Lower leg skin (tissue), 3 donors: ENCODE data around the gene CXCL16.

Source experiments
- POLR2A ChIP-seq, 2 donors: fragments of 450-650 bp; IDR thresholded peaks; one replicate each; pipeline ENCODE4 v1.6.1; 2016 to 2017; ENCODE audit warnings: antibody characterized with exemption in 2 of 2, mild to moderate bottlenecking in 1 of 2, moderate library complexity in 1 of 2
- TF ChIP-seq, protein P1 (sequence below), 3 donors: fragments of 450-650 bp; IDR thresholded peaks; one replicate each; pipeline ENCODE4 v1.5.1; 2016; ENCODE audit warnings: antibody characterized with exemption in 3 of 3, mild to moderate bottlenecking in 3 of 3, moderate library complexity in 2 of 3

DNA sequence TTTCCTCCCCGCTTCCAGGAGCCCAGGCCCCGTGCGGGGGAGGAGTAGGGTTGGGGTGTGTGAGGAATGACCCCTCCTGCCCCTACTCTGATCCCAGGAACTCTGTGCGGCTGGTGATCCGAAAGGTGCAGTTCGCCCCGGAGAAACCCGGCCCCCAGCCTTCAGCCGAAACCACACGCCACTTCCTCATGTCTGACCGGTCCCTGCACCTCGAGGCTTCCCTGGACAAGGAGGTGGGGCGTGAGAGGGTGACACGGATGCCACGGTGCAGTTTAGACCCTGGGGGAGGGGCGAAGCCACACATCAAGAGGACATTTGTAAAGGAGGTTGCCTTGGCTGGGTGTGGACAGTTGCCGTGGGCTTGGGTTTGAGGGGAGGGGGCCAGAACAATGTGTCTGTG, 21.9 kb downstream of the CXCL16 start:
- no peak for TF ChIP-seq POLR2A (IDR thresholded peaks at IDR 0.05)
- TF ChIP-seq, protein P1, sequence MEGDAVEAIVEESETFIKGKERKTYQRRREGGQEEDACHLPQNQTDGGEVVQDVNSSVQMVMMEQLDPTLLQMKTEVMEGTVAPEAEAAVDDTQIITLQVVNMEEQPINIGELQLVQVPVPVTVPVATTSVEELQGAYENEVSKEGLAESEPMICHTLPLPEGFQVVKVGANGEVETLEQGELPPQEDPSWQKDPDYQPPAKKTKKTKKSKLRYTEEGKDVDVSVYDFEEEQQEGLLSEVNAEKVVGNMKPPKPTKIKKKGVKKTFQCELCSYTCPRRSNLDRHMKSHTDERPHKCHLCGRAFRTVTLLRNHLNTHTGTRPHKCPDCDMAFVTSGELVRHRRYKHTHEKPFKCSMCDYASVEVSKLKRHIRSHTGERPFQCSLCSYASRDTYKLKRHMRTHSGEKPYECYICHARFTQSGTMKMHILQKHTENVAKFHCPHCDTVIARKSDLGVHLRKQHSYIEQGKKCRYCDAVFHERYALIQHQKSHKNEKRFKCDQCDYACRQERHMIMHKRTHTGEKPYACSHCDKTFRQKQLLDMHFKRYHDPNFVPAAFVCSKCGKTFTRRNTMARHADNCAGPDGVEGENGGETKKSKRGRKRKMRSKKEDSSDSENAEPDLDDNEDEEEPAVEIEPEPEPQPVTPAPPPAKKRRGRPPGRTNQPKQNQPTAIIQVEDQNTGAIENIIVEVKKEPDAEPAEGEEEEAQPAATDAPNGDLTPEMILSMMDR (IDR thresholded peaks at IDR 0.05) = no peak
